HepG2 (cell line): Measurements from ENCODE around the gene KNG1. TPM values are rescaled to one million over a fixed set of nuclear protein-coding genes. Genes with fewer than 3 reads are reported as not detected.

Source experiments
- EEA1 ChIP-seq: sonication (generic); formaldehyde crosslinking; IDR thresholded peaks from 2 replicates; pipeline ENCODE4 v1.5.1; 2020; ENCODE audit warnings: mild to moderate bottlenecking, missing genetic modification reagents, borderline replicate concordance
- ERF ChIP-seq: IDR thresholded peaks from 2 replicates; pipeline ENCODE4 v1.6.1; 2018; ENCODE audit warnings: missing biosample characterization, missing genetic modification reagents
- HCFC1 ChIP-seq: fragments of 150-350 bp; IDR thresholded peaks from 2 replicates; pipeline ENCODE4 v1.6.1; 2014; ENCODE audit warnings: low read depth, low read length
- NR2F2 ChIP-seq: IDR thresholded peaks from 2 replicates; pipeline ENCODE4 v1.6.1; 2012; ENCODE audit warnings: low read depth, inconsistent platforms, borderline replicate concordance
- RELA ChIP-seq: sonication (generic); formaldehyde crosslinking; IDR thresholded peaks from 2 replicates; pipeline ENCODE4 v1.4.0; 2020; ENCODE audit warnings: missing genetic modification reagents
- RORA ChIP-seq: sonication (generic); formaldehyde crosslinking; IDR thresholded peaks from 2 replicates; pipeline ENCODE4 v1.5.0; 2020; ENCODE audit warnings: mild to moderate bottlenecking, missing genetic modification reagents, moderate library complexity
- RXRA ChIP-seq: sonication (generic); formaldehyde crosslinking; IDR thresholded peaks from 2 replicates; pipeline ENCODE4 v1.5.1; 2020; ENCODE audit warnings: missing genetic modification reagents
- SMARCC2 ChIP-seq: fragments of 450-650 bp; IDR thresholded peaks from 2 replicates; pipeline ENCODE4 v1.6.1; 2017; ENCODE audit warnings: antibody characterized with exemption, mild to moderate bottlenecking
- YY1 ChIP-seq: IDR thresholded peaks from 2 replicates; pipeline ENCODE4 v1.6.1; 2011; ENCODE audit warnings: low read length, low read depth, moderate library complexity, mild to moderate bottlenecking; ENCODE audit not compliant: insufficient read depth, insufficient replicate concordance
- ZFYVE20 ChIP-seq: sonication (generic); formaldehyde crosslinking; IDR thresholded peaks from 2 replicates; pipeline ENCODE4 v1.8.0; 2023; ENCODE audit warnings: low read depth, mild to moderate bottlenecking, moderate library complexity, missing genetic modification reagents, borderline replicate concordance
- ZNF121 ChIP-seq: sonication (generic); formaldehyde crosslinking; IDR thresholded peaks from 2 replicates; pipeline ENCODE4 v1.5.0; 2020; ENCODE audit warnings: mild to moderate bottlenecking, missing genetic modification reagents
- ZNF224 ChIP-seq: sonication (generic); formaldehyde crosslinking; IDR thresholded peaks from 2 replicates; pipeline ENCODE4 v1.5.0; 2020; ENCODE audit warnings: mild to moderate bottlenecking, missing genetic modification reagents
- ZNF253 ChIP-seq: sonication (generic); formaldehyde crosslinking; IDR thresholded peaks from 2 replicates; pipeline ENCODE4 v1.8.0; 2022; ENCODE audit warnings: mild to moderate bottlenecking, missing genetic modification reagents, borderline replicate concordance
- ZNF274 ChIP-seq: sonication (generic); formaldehyde crosslinking; IDR thresholded peaks from 2 replicates; pipeline ENCODE4 v1.5.1; 2020; ENCODE audit warnings: mild to moderate bottlenecking, missing genetic modification reagents
- ZNF292 ChIP-seq: sonication (generic); formaldehyde crosslinking; IDR thresholded peaks from 2 replicates; pipeline ENCODE4 v1.8.1; 2022; ENCODE audit warnings: mild to moderate bottlenecking, low read depth, missing genetic modification reagents, borderline replicate concordance
- ZNF543 ChIP-seq: sonication (generic); formaldehyde crosslinking; IDR thresholded peaks from 2 replicates; pipeline ENCODE4 v1.4.0; 2020; ENCODE audit warnings: mild to moderate bottlenecking, missing genetic modification reagents
- polyA plus RNA-seq, 8 experiments: library from polyadenylated mRNA; depleted of rRNA in 3 of 8; stranded (reverse) in 7 of 8; unstranded in 1 of 8; fragments of >200 nt; fragmentation: Illumina TruSeq in 4 of 8; extraction: Trizol in 4 of 8; gene quantifications; 2 replicates each; pipeline versions ENCODE4 v1.2.1 to v1.2.3, GENCODE V29; 2011 to 2016; ENCODE audit warnings: low read depth in 4 of 8, missing spikeins in 1 of 8, mixed read lengths in 1 of 8; ENCODE audit not compliant: insufficient read depth in 1 of 8
- total RNA-seq, 5 experiments: library from RNA; depleted of rRNA; stranded (reverse); fragments of >200 nt; fragmentation: Illumina TruSeq; extraction: Trizol; gene quantifications; 2 replicates each; pipeline ENCODE4 v1.2.3, GENCODE V29; 2016; ENCODE audit warnings: low read depth in 1 of 5
- TF ChIP-seq, protein P1 (sequence below): IDR thresholded peaks from 2 replicates; pipeline ENCODE4 v1.6.1; 2016; ENCODE audit warnings: missing biosample characterization, missing genetic modification reagents, low read depth
- TF ChIP-seq, protein P2 (sequence below): sonication (generic); formaldehyde crosslinking; IDR thresholded peaks from 2 replicates; pipeline ENCODE4 v1.8.0; 2022; ENCODE audit warnings: missing genetic modification reagents, mild to moderate bottlenecking, moderate library complexity, borderline replicate concordance
- TF ChIP-seq, protein P3 (sequence below): sonication (generic); formaldehyde crosslinking; IDR thresholded peaks from 2 replicates; pipeline ENCODE4 v1.5.1; 2020; ENCODE audit warnings: mild to moderate bottlenecking, missing genetic modification reagents, borderline replicate concordance
- TF ChIP-seq, protein P4 (sequence below): sonication (generic); formaldehyde crosslinking; IDR thresholded peaks from 2 replicates; pipeline ENCODE4 v1.5.0; 2020; ENCODE audit warnings: missing genetic modification reagents

KNG1 gene
- total and polyA plus RNA-seq, 2 of the 13 experiments (the other 11 are each of a cell fraction or from before 2014, with no cell fraction given), result 6.5 to 7.0 TPM

DNA sequence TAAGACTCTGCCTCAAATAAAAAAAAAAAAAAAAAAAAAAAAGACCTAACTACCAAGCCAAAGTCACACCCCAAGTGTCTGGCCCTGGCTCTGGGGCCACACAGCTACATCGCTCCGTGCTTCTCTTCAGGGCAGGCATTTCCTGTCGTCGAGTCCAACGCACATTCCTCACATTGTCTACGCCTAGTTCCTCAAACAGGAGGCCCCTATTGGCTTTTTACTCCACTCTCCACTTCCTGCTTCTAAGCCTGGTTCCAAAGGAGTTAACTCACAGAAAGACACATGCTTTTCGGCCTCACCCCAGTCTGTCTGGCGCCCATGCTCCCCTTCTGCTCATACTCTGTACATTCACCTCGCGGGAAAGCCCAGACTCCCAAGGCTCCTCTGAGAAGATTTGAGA is 28.8 kb downstream of the KNG1 start (continued):
- TF ChIP-seq, protein P1, sequence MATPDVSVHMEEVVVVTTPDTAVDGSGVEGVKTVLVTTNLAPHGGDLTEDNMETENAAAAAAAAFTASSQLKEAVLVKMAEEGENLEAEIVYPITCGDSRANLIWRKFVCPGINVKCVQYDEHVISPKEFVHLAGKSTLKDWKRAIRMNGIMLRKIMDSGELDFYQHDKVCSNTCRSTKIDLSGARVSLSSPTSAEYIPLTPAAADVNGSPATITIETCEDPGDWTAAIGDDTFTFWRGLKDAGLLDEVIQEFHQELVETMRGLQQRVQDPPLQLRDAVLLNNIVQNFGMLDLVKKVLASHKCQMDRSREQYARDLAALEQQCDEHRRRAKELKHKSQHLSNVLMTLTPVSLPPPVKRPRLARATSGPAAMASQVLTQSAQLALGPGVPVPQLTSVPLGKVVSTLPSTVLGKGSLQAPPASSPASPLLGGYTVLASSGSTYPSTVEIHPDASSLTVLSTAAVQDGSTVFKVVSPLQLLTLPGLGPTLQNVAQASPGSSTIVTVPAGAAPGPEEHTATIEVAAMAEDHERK, result no peak
- TF ChIP-seq ERF, result peak; percentile 76; the same call in 1 of the 2 replicates
- no peak; the same call in 1 of the 2 replicates for TF ChIP-seq RXRA (CRISPR knock-in tag)
- no peak for TF ChIP-seq ZFYVE20
- no peak for TF ChIP-seq ZNF274 (CRISPR knock-in tag)
- TF ChIP-seq EEA1 (CRISPR knock-in tag), result no peak
- TF ChIP-seq, protein P2, sequence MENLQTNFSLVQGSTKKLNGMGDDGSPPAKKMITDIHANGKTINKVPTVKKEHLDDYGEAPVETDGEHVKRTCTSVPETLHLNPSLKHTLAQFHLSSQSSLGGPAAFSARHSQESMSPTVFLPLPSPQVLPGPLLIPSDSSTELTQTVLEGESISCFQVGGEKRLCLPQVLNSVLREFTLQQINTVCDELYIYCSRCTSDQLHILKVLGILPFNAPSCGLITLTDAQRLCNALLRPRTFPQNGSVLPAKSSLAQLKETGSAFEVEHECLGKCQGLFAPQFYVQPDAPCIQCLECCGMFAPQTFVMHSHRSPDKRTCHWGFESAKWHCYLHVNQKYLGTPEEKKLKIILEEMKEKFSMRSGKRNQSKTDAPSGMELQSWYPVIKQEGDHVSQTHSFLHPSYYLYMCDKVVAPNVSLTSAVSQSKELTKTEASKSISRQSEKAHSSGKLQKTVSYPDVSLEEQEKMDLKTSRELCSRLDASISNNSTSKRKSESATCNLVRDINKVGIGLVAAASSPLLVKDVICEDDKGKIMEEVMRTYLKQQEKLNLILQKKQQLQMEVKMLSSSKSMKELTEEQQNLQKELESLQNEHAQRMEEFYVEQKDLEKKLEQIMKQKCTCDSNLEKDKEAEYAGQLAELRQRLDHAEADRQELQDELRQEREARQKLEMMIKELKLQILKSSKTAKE (CRISPR knock-in tag), result no peak
- TF ChIP-seq ZNF253 (CRISPR knock-in tag), result no peak
- TF ChIP-seq RELA (CRISPR knock-in tag), result no peak
- TF ChIP-seq YY1, result no peak
- TF ChIP-seq, protein P3, sequence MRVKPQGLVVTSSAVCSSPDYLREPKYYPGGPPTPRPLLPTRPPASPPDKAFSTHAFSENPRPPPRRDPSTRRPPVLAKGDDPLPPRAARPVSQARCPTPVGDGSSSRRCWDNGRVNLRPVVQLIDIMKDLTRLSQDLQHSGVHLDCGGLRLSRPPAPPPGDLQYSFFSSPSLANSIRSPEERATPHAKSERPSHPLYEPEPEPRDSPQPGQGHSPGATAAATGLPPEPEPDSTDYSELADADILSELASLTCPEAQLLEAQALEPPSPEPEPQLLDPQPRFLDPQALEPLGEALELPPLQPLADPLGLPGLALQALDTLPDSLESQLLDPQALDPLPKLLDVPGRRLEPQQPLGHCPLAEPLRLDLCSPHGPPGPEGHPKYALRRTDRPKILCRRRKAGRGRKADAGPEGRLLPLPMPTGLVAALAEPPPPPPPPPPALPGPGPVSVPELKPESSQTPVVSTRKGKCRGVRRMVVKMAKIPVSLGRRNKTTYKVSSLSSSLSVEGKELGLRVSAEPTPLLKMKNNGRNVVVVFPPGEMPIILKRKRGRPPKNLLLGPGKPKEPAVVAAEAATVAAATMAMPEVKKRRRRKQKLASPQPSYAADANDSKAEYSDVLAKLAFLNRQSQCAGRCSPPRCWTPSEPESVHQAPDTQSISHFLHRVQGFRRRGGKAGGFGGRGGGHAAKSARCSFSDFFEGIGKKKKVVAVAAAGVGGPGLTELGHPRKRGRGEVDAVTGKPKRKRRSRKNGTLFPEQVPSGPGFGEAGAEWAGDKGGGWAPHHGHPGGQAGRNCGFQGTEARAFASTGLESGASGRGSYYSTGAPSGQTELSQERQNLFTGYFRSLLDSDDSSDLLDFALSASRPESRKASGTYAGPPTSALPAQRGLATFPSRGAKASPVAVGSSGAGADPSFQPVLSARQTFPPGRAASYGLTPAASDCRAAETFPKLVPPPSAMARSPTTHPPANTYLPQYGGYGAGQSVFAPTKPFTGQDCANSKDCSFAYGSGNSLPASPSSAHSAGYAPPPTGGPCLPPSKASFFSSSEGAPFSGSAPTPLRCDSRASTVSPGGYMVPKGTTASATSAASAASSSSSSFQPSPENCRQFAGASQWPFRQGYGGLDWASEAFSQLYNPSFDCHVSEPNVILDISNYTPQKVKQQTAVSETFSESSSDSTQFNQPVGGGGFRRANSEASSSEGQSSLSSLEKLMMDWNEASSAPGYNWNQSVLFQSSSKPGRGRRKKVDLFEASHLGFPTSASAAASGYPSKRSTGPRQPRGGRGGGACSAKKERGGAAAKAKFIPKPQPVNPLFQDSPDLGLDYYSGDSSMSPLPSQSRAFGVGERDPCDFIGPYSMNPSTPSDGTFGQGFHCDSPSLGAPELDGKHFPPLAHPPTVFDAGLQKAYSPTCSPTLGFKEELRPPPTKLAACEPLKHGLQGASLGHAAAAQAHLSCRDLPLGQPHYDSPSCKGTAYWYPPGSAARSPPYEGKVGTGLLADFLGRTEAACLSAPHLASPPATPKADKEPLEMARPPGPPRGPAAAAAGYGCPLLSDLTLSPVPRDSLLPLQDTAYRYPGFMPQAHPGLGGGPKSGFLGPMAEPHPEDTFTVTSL (CRISPR knock-in tag), result peak; percentile 41; the same call in 1 of the 2 replicates
- TF ChIP-seq, protein P4, sequence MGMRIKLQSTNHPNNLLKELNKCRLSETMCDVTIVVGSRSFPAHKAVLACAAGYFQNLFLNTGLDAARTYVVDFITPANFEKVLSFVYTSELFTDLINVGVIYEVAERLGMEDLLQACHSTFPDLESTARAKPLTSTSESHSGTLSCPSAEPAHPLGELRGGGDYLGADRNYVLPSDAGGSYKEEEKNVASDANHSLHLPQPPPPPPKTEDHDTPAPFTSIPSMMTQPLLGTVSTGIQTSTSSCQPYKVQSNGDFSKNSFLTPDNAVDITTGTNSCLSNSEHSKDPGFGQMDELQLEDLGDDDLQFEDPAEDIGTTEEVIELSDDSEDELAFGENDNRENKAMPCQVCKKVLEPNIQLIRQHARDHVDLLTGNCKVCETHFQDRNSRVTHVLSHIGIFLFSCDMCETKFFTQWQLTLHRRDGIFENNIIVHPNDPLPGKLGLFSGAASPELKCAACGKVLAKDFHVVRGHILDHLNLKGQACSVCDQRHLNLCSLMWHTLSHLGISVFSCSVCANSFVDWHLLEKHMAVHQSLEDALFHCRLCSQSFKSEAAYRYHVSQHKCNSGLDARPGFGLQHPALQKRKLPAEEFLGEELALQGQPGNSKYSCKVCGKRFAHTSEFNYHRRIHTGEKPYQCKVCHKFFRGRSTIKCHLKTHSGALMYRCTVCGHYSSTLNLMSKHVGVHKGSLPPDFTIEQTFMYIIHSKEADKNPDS (CRISPR knock-in tag), result no peak
- no peak for TF ChIP-seq NR2F2
- TF ChIP-seq ZNF292 (CRISPR knock-in tag), result 0 out of 2 replicates have a peak, but pooled peaks have one; percentile 58
- TF ChIP-seq HCFC1, result no peak
- TF ChIP-seq ZNF224 (CRISPR knock-in tag), result 0 out of 2 replicates have a peak, but pooled peaks have one; percentile 54
- TF ChIP-seq ZNF121 (CRISPR knock-in tag), result no peak; the same call in 1 of the 2 replicates
- TF ChIP-seq RORA (CRISPR knock-in tag), result no peak
- no peak for TF ChIP-seq ZNF543 (CRISPR knock-in tag)
- TF ChIP-seq SMARCC2, result no peak
